HG03196 (cell line): ENCODE results near the gene PID1.

Source experiments
- ATAC-seq: cut with Tn5 transposase; IDR thresholded peaks from one replicate; pipeline ENCODE4 v1.9.1; 2021; ENCODE audit not compliant: unreplicated experiment

PID1 gene

GRCh38 chr2:229127471-229127870 is 143.6 kb downstream of the PID1 start:
- ATAC-seq = no peak

DNA sequence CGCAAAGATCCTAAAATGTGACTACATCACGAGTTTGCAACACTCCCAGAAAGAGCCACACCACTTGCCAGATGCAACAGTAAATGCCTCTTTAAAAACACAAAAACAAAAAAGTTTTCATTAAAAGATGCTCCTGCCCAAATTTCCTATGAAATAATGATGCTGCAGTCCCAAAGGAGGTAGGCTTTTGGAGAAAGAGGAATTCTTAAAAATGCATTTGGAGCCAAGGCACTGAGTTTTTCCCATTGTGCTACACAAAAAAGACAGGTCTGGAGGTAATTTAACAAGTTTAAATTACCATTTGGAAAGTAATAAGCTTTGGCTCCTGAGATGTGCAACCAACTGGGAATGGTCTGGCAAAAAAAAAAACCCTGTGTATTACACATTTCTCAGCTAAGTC is 145.0 kb downstream of the PID1 start:
- ATAC-seq = no peak

DNA sequence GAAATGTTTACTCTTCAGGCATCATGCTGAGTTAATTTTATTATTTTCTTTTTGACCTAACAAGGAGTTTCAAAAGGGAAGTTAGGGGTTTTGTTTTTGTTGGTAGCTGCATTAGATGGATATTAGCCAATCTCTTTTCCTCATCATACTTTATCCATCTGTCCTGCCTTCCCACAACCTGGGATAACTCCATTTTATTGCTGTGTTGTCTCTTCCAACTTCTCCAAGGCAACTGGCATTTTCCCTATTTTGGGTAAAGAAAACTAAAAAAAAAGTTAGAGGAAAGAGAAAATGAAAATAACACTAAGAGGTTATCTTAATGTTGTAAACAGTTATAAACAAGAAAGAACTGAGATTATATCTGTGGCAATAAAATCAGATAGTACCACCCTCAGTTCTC is 147.0 kb downstream of the PID1 start:
- ATAC-seq = no peak

- ATAC-seq = peak; percentile 49
Observed at GRCh38 chr2:229118927-229119326, 152.2 kb downstream of the PID1 start.

DNA sequence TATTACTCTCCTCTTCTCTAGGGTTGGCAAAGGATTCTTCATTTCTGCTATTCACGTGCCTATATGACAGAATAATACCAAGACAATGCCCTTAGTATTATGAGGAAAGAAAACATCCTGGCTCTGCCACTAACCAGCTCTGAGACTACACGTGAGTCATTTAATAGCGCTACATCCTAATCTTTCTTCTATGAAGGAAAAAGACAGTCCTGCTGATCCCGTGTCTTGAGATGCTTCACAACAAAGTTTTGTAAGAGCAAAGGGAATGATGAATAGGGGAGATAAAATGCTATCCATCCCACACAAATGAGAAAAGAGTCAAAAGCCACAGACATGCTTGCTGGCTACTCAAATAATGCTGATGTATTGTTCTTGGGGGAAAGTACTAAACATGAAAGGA is 152.8 kb downstream of the PID1 start:
- ATAC-seq = no peak

GRCh38 chr2:229111744-229112143 is 159.3 kb downstream of the PID1 start:
- ATAC-seq = no peak

- no peak for ATAC-seq
Observed at GRCh38 chr2:229109195-229109594, 161.9 kb downstream of the PID1 start.

DNA sequence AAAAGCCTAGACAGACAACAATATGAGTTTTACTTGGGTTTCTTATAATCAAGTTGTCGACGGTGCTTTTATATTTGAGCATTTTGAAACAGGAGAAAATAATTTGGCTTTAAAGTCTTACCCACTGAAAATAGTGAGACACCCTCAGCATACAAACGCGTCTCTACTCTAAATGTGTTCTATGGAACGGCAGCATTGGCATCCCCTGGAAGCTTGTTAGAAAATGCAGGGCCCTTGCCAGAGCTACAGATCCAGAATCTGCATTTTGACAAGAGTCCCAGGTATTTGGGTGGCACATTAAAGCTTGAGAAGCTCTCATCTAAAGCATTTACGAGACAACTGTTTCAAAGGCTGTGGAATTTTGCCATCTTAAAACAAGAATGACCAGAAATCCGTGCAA is 163.5 kb downstream of the PID1 start:
- no peak for ATAC-seq

GRCh38 chr2:229104974-229105387 is 166.1 kb downstream of the PID1 start:
- no peak for ATAC-seq

DNA sequence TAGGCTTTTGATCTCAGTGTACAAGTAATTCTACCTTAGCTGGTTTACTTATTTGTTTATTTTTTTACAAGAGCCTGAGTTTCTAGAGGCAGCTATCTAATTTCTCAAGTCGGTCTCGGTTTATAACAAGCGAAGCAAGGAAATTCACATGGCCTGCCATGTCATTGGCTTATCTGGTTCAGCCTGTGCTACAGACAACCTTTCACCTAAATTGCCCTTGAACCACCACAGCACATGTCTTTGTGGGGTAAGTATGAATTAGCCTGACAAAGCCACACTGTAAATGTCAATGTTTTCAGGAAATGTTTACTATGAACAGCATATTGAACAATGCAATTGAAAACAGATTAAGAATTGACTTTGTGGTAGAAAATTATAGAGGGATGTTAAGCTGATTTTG is 167.1 kb downstream of the PID1 start:
- ATAC-seq = no peak

- ATAC-seq = no peak
Observed at GRCh38 chr2:229101314-229101713, 169.8 kb downstream of the PID1 start.

- no peak for ATAC-seq
Observed at GRCh38 chr2:229099231-229099630, 171.9 kb downstream of the PID1 start.

- no peak for ATAC-seq
Observed at GRCh38 chr2:229098801-229099200, 172.3 kb downstream of the PID1 start.

DNA sequence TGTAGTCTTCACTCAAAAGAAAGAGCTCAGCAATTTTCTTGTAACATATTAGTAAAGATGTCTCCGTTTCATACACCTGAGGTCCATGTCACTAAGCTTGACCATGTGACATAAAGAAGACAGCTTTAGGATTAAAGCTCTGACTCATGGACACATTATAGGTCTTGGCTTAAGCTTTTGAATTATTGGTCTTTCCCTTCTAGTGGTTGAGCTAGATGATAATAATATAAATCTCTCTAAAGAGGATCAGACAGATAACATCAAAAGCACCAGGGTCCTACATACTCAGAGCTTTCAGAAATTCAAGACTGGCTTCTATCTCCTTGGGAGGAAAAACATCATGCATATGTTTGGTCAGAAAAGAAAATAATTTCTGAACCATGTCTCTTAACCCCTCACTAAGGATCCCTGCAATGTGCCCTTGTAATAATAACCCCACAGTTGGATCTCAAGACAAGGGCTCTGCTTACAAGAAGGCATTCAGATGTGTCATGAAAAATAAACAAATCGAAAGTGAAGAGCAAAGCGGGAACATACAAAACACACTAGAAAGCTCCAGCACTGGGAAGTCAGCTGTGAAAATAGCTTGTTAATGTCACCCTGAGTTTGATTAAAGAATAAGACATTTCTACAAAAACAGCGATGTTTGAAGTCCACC is 174.5 kb downstream of the PID1 start:
- no peak for ATAC-seq

GRCh38 chr2:229095472-229095871 is 175.6 kb downstream of the PID1 start:
- ATAC-seq = no peak

GRCh38 chr2:229090225-229090624 is 180.9 kb downstream of the PID1 start:
- no peak for ATAC-seq

DNA sequence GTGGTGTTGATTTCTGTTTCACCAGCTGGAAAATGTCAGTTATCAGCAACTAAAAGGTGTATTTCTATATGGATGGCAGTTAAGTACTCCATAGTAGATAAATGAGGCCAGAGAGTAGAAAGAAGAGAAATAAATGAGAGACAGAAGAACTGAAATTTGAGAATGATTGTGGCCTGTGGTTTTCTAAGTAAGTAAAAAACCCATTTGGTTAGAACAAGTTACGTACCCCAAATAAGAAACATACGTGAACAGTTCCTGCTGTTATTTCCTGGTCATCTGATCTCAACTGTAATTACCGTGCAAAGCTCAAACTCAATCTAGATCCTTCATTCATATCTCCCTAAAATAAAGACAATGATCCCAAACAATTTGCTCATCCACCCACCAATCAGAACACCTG is 181.3 kb downstream of the PID1 start:
- ATAC-seq = no peak

GRCh38 chr2:229088966-229089700 is 182.0 kb downstream of the PID1 start:
- ATAC-seq = no peak

DNA sequence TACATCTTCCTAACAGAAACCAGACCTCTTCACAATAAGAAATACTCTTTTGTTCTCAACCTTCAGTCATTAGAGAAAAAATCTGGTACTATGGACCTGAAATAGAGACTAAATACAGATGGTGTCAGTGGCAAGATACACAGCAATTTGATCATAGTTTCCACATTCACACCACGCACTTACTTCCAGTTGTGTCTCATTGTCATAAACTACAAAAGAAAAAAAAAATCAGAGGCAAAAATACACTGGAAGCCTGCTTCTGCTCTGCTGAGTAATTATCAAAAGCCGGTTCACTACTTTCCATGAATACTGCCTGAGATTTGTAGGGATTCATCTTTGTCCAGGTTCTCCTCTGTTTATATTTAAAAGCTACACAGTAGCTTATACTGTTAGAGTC is 182.6 kb downstream of the PID1 start:
- no peak for ATAC-seq

GRCh38 chr2:229087843-229088516 is 183.1 kb downstream of the PID1 start:
- no peak for ATAC-seq

DNA sequence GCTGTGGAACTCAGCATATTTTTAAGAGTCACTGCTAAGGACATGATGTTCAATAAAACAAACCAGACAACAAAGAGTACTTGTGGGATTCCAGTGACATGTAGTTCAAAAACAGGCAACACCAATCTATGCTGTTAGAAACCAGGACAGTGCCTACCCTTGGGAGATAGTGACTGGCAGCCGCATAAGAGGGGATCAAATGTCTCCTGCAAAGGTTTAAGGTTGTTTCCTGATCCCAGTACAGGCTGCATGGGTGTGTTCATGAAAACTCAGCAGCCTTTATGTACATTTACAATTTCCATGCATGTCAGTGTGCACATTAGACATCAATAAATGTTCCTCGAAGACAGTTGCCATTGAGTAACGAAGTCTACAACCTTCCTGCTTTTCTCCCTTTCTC is 183.8 kb downstream of the PID1 start:
- no peak for ATAC-seq

- no peak for ATAC-seq
Observed at GRCh38 chr2:229085439-229085838, 185.6 kb downstream of the PID1 start.
